ENCODE measurements around the gene MXD3. TPM values are rescaled to one million over a fixed set of nuclear protein-coding genes. Genes with fewer than 3 reads are reported as not detected.
"Not testable (repeated sequence)": the region's sequence is repeated elsewhere in the genome, so short reads cannot be mapped to it uniquely, and the experiment has no call there.

Gene MXD3
- total RNA-seq, 2 experiments from 2014 or later = 5.8 to 7.5 TPM

GRCh38 chr5:177264178-177264577 is 47.5 kb downstream of the MXD3 start:
- Mint-ChIP-seq H3K4me3 (no peak overlapping the region), H3K4me1 (ENCODE audit: low read depth) (no peaks in the 10 kb centered on the region), H3K27ac (no peak overlapping the region), H3K36me3 (ENCODE audit: low read depth) (peaks cover 91% of the 10 kb centered on the region), H3K27me3 (no peaks in the 10 kb centered on the region), H3K9me3 (no peaks in the 10 kb centered on the region)
- H3K36me3 ChIP-seq (ENCODE audit: insufficient read depth, low read length) = peaks cover 90% of the 10 kb centered on the region
- no peaks in the 10 kb centered on the region for H3K9me3 ChIP-seq (ENCODE audit: control insufficient read depth in 1 of 2, insufficient read depth in 1 of 2, low read length in 2 of 2)
- CTCF ChIA-PET = interaction anchor here (1.6 kb wide), 1 partner anchor 150 kb away, joined by 5 read pairs; no protein-coding TSS in a partner anchor
- POLR2A ChIA-PET = no interaction called here
- ATAC-seq (ENCODE audit: poor library complexity) (no peak), DNase-seq (no peak)
- no peaks in the 10 kb centered on the region for H3K27me3 ChIP-seq (ENCODE audit: control insufficient read depth in 1 of 2, insufficient read depth in 2 of 2, low read length in 2 of 2)
- no peaks in the 10 kb centered on the region for H3K4me1 ChIP-seq (ENCODE audit: insufficient read depth, low read length)
- intact Hi-C loops (cut with DNase I, micrococcal nuclease) = no loop called here
- TF ChIP-seq CTCF (IDR thresholded peaks at IDR 0.05) = no peak
- H3K27ac ChIP-seq (ENCODE audit: low read depth in 1 of 2, low read length in 2 of 2) = no peak overlapping the region
- no peak overlapping the region for H3K4me3 ChIP-seq (ENCODE audit: low read length)

- Histone ChIP-seq H3K27me3 (ENCODE audit: control insufficient read depth in 1 of 2, insufficient read depth in 2 of 2, low read length in 2 of 2) (no peaks in the 10 kb centered on the region), H3K9me3 (ENCODE audit: control insufficient read depth in 1 of 2, insufficient read depth in 1 of 2, low read length in 2 of 2) (no peaks in the 10 kb centered on the region), H3K4me1 (ENCODE audit: insufficient read depth, low read length) (no peaks in the 10 kb centered on the region), H3K27ac (ENCODE audit: low read depth in 1 of 2, low read length in 2 of 2) (no peak overlapping the region), H3K36me3 (ENCODE audit: insufficient read depth, low read length) (peaks cover 87% of the 10 kb centered on the region), H3K4me3 (ENCODE audit: low read length) (no peak overlapping the region)
- ChIA-PET POLR2A (no interaction called here), CTCF (no interaction called here)
- intact Hi-C loops (cut with DNase I, micrococcal nuclease) = no loop called here
- DNase-seq = no peak
- no peaks in the 10 kb centered on the region for H3K27me3 Mint-ChIP-seq
- H3K27ac Mint-ChIP-seq = no peak overlapping the region
- H3K4me1 Mint-ChIP-seq (ENCODE audit: low read depth) = no peaks in the 10 kb centered on the region
- H3K36me3 Mint-ChIP-seq (ENCODE audit: low read depth) = peaks cover 93% of the 10 kb centered on the region
- H3K9me3 Mint-ChIP-seq = no peaks in the 10 kb centered on the region
- ATAC-seq (ENCODE audit: poor library complexity) = no peak
- TF ChIP-seq CTCF (IDR thresholded peaks at IDR 0.05) = no peak
- H3K4me3 Mint-ChIP-seq = no peak overlapping the region
Observed at GRCh38 chr5:177261510-177261909, 50.2 kb downstream of the MXD3 start.

- no peaks in the 10 kb centered on the region for H3K4me1 ChIP-seq (ENCODE audit: insufficient read depth, low read length)
- intact Hi-C loops (cut with DNase I, micrococcal nuclease) = no loop called here
- no peak overlapping the region for H3K27ac ChIP-seq (ENCODE audit: low read depth in 1 of 2, low read length in 2 of 2)
- TF ChIP-seq CTCF (IDR thresholded peaks at IDR 0.05) = no peak
- peaks cover 93% of the 10 kb centered on the region for H3K36me3 Mint-ChIP-seq (ENCODE audit: low read depth)
- no peaks in the 10 kb centered on the region for H3K9me3 Mint-ChIP-seq
- H3K4me3 ChIP-seq (ENCODE audit: low read length) = no peak overlapping the region
- H3K9me3 ChIP-seq (ENCODE audit: control insufficient read depth in 1 of 2, insufficient read depth in 1 of 2, low read length in 2 of 2) = no peaks in the 10 kb centered on the region
- H3K36me3 ChIP-seq (ENCODE audit: insufficient read depth, low read length) = peaks cover 85% of the 10 kb centered on the region
- H3K27ac Mint-ChIP-seq = no peak overlapping the region
- H3K4me3 Mint-ChIP-seq = no peak overlapping the region
- POLR2A ChIA-PET = no interaction called here
- H3K4me1 Mint-ChIP-seq (ENCODE audit: low read depth) = peaks cover 1% of the 10 kb centered on the region
- DNase-seq (no peak), ATAC-seq (ENCODE audit: poor library complexity) (no peak)
- no peaks in the 10 kb centered on the region for H3K27me3 ChIP-seq (ENCODE audit: control insufficient read depth in 1 of 2, insufficient read depth in 2 of 2, low read length in 2 of 2)
- H3K27me3 Mint-ChIP-seq = no peaks in the 10 kb centered on the region
- CTCF ChIA-PET = no interaction called here
Observed at GRCh38 chr5:177260961-177261360, 50.7 kb downstream of the MXD3 start.

GRCh38 chr5:177258711-177259110 is 53.0 kb downstream of the MXD3 start:
- H3K27me3 Mint-ChIP-seq; POLR2A ChIA-PET; ATAC-seq (ENCODE audit: poor library complexity); H3K4me3 Mint-ChIP-seq; H3K27me3 ChIP-seq (ENCODE audit: control insufficient read depth in 1 of 2, insufficient read depth in 2 of 2, low read length in 2 of 2); H3K4me1 Mint-ChIP-seq (ENCODE audit: low read depth); H3K27ac ChIP-seq (ENCODE audit: low read depth in 1 of 2, low read length in 2 of 2); H3K4me3 ChIP-seq (ENCODE audit: low read length); H3K9me3 ChIP-seq (ENCODE audit: control insufficient read depth in 1 of 2, insufficient read depth in 1 of 2, low read length in 2 of 2); DNase-seq; H3K4me1 ChIP-seq (ENCODE audit: insufficient read depth, low read length); CTCF ChIA-PET; H3K27ac Mint-ChIP-seq; H3K9me3 Mint-ChIP-seq: not testable (repeated sequence)
- intact Hi-C loops (cut with DNase I, micrococcal nuclease) = loop anchor here in 1 of 2 experiments (5.0 kb wide), 1 partner anchor 146 kb away; no protein-coding TSS in a partner anchor
- H3K36me3 Mint-ChIP-seq (ENCODE audit: low read depth) = peaks cover 96% of the 10 kb centered on the region
- peaks cover 87% of the 10 kb centered on the region for H3K36me3 ChIP-seq (ENCODE audit: insufficient read depth, low read length)

Measured in CD4-positive, alpha-beta T cell (primary cell).